ENCODE data around the gene MUC3A.

- no peak for TF ChIP-seq CTCF (IDR thresholded peaks at IDR 0.05)
- no peak for TF ChIP-seq POLR2A (IDR thresholded peaks at IDR 0.05)
Observed at GRCh38 chr7:100972002-100972347, 22.6 kb downstream of the MUC3A start.
